CD4-positive, alpha-beta memory T cell (primary cell): ENCODE measurements around the gene COL19A1. TPM values are rescaled to one million over a fixed set of nuclear protein-coding genes. Genes with fewer than 3 reads are reported as not detected.

ENCODE experiments used
- CTCF ChIA-PET: fragments of 350-600 bp; sonication (Branson Sonifier 250); formaldehyde crosslinking; loops from one replicate; lab custom pipeline; 2021; ENCODE audit warnings: inconsistent platforms; ENCODE audit not compliant: partially characterized antibody; lab: Charles Lee
- POLR2A ChIA-PET: fragments of 350-600 bp; sonication (Branson Sonifier 250); formaldehyde crosslinking; loops from one replicate; lab custom pipeline; 2021; ENCODE audit not compliant: partially characterized antibody; lab: Charles Lee
- DNase-seq, 5 donors: peaks; one replicate each; pipeline versions ENCODE4 v3.0.0 to v3.0.0-alpha.2; 2020 to 2022; ENCODE audit warnings: mixed read lengths in 1 of 5
- H3K27ac ChIP-seq: one replicate; pipeline ENCODE4 v1.7.0; 2013; ENCODE audit warnings: low read depth, low read length
- H3K27me3 ChIP-seq: 2 replicates; pipeline ENCODE4 v1.7.0; 2013; ENCODE audit warnings: mild to moderate bottlenecking, low read length, moderate library complexity; ENCODE audit not compliant: insufficient read depth
- H3K36me3 ChIP-seq: 2 replicates; pipeline ENCODE4 v1.7.0; 2013; ENCODE audit warnings: mild to moderate bottlenecking, low read length, moderate library complexity; ENCODE audit not compliant: insufficient read depth
- H3K4me1 ChIP-seq: 2 replicates; pipeline ENCODE4 v1.7.0; 2013; ENCODE audit warnings: mild to moderate bottlenecking, low read length, moderate library complexity; ENCODE audit not compliant: insufficient read depth
- H3K4me3 ChIP-seq, 2 donors: one replicate each; pipeline ENCODE4 v1.7.0; 2013; ENCODE audit warnings: low read length in 2 of 2, mild to moderate bottlenecking in 1 of 2
- H3K9me3 ChIP-seq, 2 donors: one replicate each; pipeline ENCODE4 v1.7.0; 2013; ENCODE audit warnings: low read length in 2 of 2, control low read depth in 1 of 2; ENCODE audit not compliant: control insufficient read depth in 1 of 2
- H3K27ac Mint-ChIP-seq, 7 donors: one replicate each; pipeline ENCODE4 v1.8.0; 2020 to 2021; ENCODE audit warnings: mixed read lengths in 7 of 7, mild to moderate bottlenecking in 6 of 7, inconsistent platforms in 3 of 7, moderate library complexity in 3 of 7
- H3K27me3 Mint-ChIP-seq, 2 donors: one replicate each; pipeline ENCODE4 v1.8.0; 2020 to 2021; ENCODE audit warnings: mixed read lengths in 2 of 2
- H3K36me3 Mint-ChIP-seq, 2 donors: one replicate each; pipeline ENCODE4 v1.8.0; 2020 to 2021; ENCODE audit warnings: mixed read lengths in 2 of 2, inconsistent platforms in 1 of 2, mild to moderate bottlenecking in 1 of 2
- H3K4me1 Mint-ChIP-seq, 4 donors: one replicate each; pipeline ENCODE4 v1.8.0; 2020 to 2021; ENCODE audit warnings: mixed read lengths in 4 of 4, mild to moderate bottlenecking in 1 of 4
- H3K4me3 Mint-ChIP-seq, 8 donors: one replicate each; pipeline ENCODE4 v1.8.0; 2020 to 2021; ENCODE audit warnings: mixed read lengths in 8 of 8, mild to moderate bottlenecking in 7 of 8, moderate library complexity in 6 of 8, inconsistent platforms in 3 of 8
- H3K9me3 Mint-ChIP-seq, 8 donors: one replicate each; pipeline ENCODE4 v1.8.0; 2020 to 2021; ENCODE audit warnings: mixed read lengths in 8 of 8, mild to moderate bottlenecking in 5 of 8, inconsistent platforms in 3 of 8, moderate library complexity in 1 of 8
- intact Hi-C: fragments of 100-400 bp; cut with micrococcal nuclease; formaldehyde crosslinking; loops from one replicate; pipeline ENCODE4 v1.15.1; 2023
- polyA plus RNA-seq, 2 donors: library from polyadenylated mRNA; unstranded; fragments of 300-500 nt; fragmentation: Illumina TruSeq; gene quantifications; one replicate each; pipeline ENCODE4 v1.2.3, GENCODE V29; 2021
- total RNA-seq, 2 experiments: library from RNA; stranded (reverse); gene quantifications; one replicate each; pipeline ENCODE4 v1.2.3, GENCODE V29; 2021

The COL19A1 gene
- total and polyA plus RNA-seq, 4 experiments from 2014 or later: 0.02 TPM; not detected in 3

DNA sequence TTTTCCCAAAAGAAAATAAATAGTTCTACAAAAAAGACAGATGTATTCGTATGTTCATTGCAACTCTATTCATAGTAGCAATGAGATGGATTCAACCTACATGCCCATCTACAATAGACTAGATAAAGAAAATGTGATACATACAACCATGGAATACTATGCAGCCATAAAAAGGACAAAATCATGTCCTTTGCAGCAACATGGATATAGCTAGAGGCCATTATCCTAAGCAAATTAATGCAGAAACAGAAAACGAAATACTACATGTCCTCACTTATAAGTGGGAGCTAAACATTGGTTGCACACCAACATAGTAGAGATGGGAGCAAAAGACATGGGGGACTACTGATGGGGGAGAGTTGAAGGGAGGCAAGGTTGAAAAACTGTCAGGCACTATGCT, 278.8 kb downstream of the COL19A1 start:
- H3K9me3 ChIP-seq: no peaks in the 10 kb centered on the region
- no peak overlapping the region for H3K4me3 ChIP-seq
- no peak overlapping the region for H3K4me3 Mint-ChIP-seq
- no peak overlapping the region for H3K27ac Mint-ChIP-seq
- H3K27ac ChIP-seq: no peak overlapping the region
- ChIA-PET POLR2A (no interaction called here), CTCF (no interaction called here)
- no peaks in the 10 kb centered on the region for H3K36me3 Mint-ChIP-seq
- no peak for DNase-seq
- H3K27me3 ChIP-seq: no peaks in the 10 kb centered on the region
- H3K36me3 ChIP-seq: no peaks in the 10 kb centered on the region
- intact Hi-C loops: no loop called here
- no peaks in the 10 kb centered on the region for H3K4me1 ChIP-seq
- H3K27me3 Mint-ChIP-seq: peaks cover 2 to 7% of the 10 kb centered on the region in 2 donors
- peaks cover 0 to 4% (median under 1%) of the 10 kb centered on the region in 8 donors for H3K9me3 Mint-ChIP-seq
- H3K4me1 Mint-ChIP-seq: no peaks in the 10 kb centered on the region

DNA sequence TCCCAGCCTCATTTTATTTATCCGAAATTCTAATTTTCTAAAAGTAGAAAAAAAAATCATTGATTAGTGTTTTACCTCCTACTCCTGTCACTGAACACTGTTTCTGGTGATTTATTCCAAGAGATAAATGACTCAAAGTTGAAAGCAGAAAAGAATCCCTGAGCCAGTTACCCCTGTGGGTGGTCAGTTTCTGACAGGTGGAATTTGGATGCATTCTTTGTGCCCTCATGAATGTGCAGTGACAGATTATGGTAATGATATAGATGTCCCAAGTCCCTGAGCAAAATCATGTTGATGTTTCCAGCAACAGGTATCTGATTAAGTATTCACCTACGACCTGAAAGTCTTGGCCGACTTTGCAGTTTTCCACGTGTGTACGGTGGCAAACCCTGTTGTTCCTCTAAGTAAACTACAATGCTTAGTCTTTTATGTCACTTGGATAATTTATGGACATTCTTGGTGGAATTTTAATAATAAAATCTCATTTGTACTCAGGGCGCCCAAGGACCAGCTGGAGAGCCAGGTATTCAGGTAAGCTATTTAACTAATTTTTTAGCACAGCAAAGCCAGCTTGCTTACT, 282.9 kb downstream of the COL19A1 start:
- CTCF ChIA-PET: no interaction called here
- H3K9me3 ChIP-seq: no peaks in the 10 kb centered on the region
- no peak overlapping the region for H3K27ac ChIP-seq
- POLR2A ChIA-PET: no interaction called here
- Mint-ChIP-seq H3K36me3 (no peaks in the 10 kb centered on the region), H3K4me1 (no peaks in the 10 kb centered on the region), H3K27ac (no peak overlapping the region), H3K27me3 (peaks cover 0 to 3% of the 10 kb centered on the region in 2 donors), H3K4me3 (no peak overlapping the region), H3K9me3 (peaks cover 0 to 4% (median 0%) of the 10 kb centered on the region in 8 donors)
- intact Hi-C loops: no loop called here
- H3K4me3 ChIP-seq: no peak overlapping the region
- no peaks in the 10 kb centered on the region for H3K4me1 ChIP-seq
- H3K27me3 ChIP-seq: no peaks in the 10 kb centered on the region
- H3K36me3 ChIP-seq: no peaks in the 10 kb centered on the region
- DNase-seq: no peak

DNA sequence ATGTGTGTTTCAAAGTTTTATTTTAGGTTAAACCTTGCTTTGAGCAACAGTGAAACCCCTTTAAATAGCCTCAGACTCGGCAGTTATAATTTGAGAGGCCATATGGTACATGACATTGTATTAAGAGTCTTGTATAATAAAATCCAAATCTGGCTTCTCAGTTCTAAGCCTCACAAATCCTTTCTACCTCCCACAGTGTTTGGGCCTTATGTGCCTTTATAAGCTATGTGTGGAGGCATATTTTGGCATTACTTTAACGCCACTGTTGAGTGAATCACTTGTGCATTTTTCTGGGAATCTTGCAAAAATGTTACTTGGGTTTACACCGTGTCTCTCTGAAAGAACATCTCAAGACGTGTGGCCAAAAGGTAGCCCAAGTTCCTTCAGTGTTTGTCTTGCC, 284.2 kb downstream of the COL19A1 start:
- H3K27ac Mint-ChIP-seq: no peak overlapping the region
- ChIA-PET CTCF (no interaction called here), POLR2A (no interaction called here)
- no peaks in the 10 kb centered on the region for H3K36me3 ChIP-seq
- H3K9me3 Mint-ChIP-seq: no peaks in the 10 kb centered on the region
- no peaks in the 10 kb centered on the region for H3K27me3 ChIP-seq
- H3K4me1 ChIP-seq: no peaks in the 10 kb centered on the region
- no peaks in the 10 kb centered on the region for H3K4me1 Mint-ChIP-seq
- intact Hi-C loops: no loop called here
- H3K27me3 Mint-ChIP-seq: no peaks in the 10 kb centered on the region
- no peak overlapping the region for H3K4me3 ChIP-seq
- no peak overlapping the region for H3K27ac ChIP-seq
- H3K36me3 Mint-ChIP-seq: no peaks in the 10 kb centered on the region
- no peaks in the 10 kb centered on the region for H3K9me3 ChIP-seq
- no peak for DNase-seq
- H3K4me3 Mint-ChIP-seq: no peak overlapping the region

DNA sequence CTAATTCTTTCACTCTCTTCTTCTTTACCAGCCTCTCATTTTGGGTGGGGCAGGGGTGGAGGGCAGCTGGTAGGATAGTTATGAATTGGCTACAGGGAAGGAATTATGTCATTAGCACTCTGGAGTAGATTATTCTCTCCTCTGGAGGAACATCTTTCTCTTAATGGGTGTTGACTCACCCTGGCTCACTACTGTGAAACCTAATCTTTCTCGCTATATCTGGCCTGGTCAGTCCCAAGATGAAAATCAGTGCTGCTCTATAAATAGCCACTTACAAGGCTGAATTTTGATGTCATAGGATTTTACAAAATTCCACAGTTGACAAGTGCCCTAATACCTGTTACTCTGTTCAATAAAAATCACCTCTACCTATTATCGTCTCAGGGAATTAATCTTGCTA, 285.3 kb downstream of the COL19A1 start:
- CTCF ChIA-PET: no interaction called here
- intact Hi-C loops: no loop called here
- H3K4me1 Mint-ChIP-seq: no peaks in the 10 kb centered on the region

DNA sequence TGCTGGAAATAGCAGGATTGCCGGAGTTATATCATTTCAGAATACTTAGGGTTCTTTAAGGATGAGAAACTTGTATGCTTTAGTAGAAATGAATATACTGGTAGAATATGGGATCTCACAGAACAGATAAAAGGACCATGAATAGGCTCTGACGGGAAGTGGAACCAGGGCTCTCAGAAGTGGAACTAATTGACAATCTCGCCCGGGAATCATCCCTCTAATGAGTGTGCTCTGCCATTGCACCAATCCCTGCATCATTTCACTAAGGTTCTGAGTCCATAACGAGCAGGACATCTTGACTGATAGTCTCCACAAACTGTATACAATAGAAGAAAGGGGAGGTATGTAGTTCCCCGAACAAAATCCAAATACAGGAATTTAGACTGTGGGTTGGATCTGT, 286.4 kb downstream of the COL19A1 start:
- Histone ChIP-seq H3K27me3 (no peaks in the 10 kb centered on the region), H3K36me3 (no peaks in the 10 kb centered on the region), H3K4me1 (no peaks in the 10 kb centered on the region), H3K4me3 (no peak overlapping the region), H3K27ac (no peak overlapping the region), H3K9me3 (no peaks in the 10 kb centered on the region)
- H3K27me3 Mint-ChIP-seq: peaks cover under 1 to 2% of the 10 kb centered on the region in 2 donors
- CTCF ChIA-PET: no interaction called here
- H3K27ac Mint-ChIP-seq: no peak overlapping the region
- no peaks in the 10 kb centered on the region for H3K9me3 Mint-ChIP-seq
- H3K4me1 Mint-ChIP-seq: no peaks in the 10 kb centered on the region
- no peak for DNase-seq
- POLR2A ChIA-PET: no interaction called here
- H3K4me3 Mint-ChIP-seq: no peak overlapping the region
- no peaks in the 10 kb centered on the region for H3K36me3 Mint-ChIP-seq
- intact Hi-C loops: no loop called here

More for the DNA sequence above, 285.3 kb downstream of the COL19A1 start:
- H3K9me3 ChIP-seq: no peaks in the 10 kb centered on the region
- no peak overlapping the region for H3K4me3 ChIP-seq
- DNase-seq: no peak
- Mint-ChIP-seq H3K36me3 (no peaks in the 10 kb centered on the region), H3K27ac (no peak overlapping the region), H3K27me3 (peaks cover 0 to 2% of the 10 kb centered on the region in 2 donors), H3K4me3 (no peak overlapping the region), H3K9me3 (no peaks in the 10 kb centered on the region)
- H3K4me1 ChIP-seq: no peaks in the 10 kb centered on the region
- H3K36me3 ChIP-seq: no peaks in the 10 kb centered on the region
- POLR2A ChIA-PET: no interaction called here
- H3K27ac ChIP-seq: no peak overlapping the region
- H3K27me3 ChIP-seq: no peaks in the 10 kb centered on the region

DNA sequence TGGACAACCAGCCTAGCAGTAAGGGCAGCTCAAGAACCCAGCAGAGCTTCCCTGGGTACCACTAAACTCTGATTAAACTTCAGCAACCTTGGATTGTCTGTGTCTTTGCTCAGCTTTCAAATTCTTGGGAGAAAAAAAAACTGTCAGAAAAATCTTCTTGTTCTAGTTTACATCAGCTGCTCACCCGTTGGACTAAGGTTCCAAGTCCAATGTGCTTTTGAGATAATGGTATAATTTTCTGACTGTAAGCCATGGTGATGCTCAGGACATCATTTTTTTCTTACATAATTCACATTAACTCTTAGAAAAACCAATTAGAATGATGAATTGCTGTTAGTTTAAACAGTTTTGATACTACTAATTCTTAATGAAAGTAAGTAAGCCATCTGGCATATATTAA, 290.7 kb downstream of the COL19A1 start:
- Mint-ChIP-seq H3K4me1 (no peaks in the 10 kb centered on the region), H3K27ac (no peak overlapping the region), H3K36me3 (no peaks in the 10 kb centered on the region), H3K4me3 (no peak overlapping the region), H3K9me3 (no peaks in the 10 kb centered on the region), H3K27me3 (peaks cover 3 to 7% of the 10 kb centered on the region in 2 donors)
- CTCF ChIA-PET: no interaction called here
- H3K27ac ChIP-seq: no peak overlapping the region
- no peaks in the 10 kb centered on the region for H3K4me1 ChIP-seq
- POLR2A ChIA-PET: no interaction called here
- H3K9me3 ChIP-seq: no peaks in the 10 kb centered on the region
- no peak overlapping the region for H3K4me3 ChIP-seq
- H3K36me3 ChIP-seq: no peaks in the 10 kb centered on the region
- intact Hi-C loops: no loop called here
- DNase-seq: no peak
- H3K27me3 ChIP-seq: no peaks in the 10 kb centered on the region

DNA sequence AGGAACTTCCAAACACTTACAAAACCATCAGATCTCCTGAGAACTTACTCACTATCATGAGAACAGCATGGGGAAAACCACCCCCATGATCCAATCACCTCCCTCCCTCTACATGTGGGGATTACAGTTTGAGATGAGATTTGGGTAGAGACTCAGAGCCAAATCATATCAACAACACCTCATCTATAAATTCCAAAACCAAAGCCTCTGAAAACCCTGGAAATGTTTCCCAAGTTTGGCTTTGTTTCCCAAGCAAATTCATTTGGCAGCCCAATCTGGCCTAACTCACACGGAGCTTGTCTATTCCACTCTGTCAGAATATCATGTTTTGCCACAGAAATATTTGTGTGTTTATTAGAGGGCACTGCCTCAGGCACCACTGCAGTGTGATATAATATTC, 293.9 kb downstream of the COL19A1 start:
- CTCF ChIA-PET: no interaction called here
- H3K27ac Mint-ChIP-seq: no peak overlapping the region
- no peak overlapping the region for H3K4me3 ChIP-seq
- no peaks in the 10 kb centered on the region for H3K27me3 ChIP-seq
- H3K4me1 ChIP-seq: no peaks in the 10 kb centered on the region
- POLR2A ChIA-PET: no interaction called here
- H3K36me3 ChIP-seq: no peaks in the 10 kb centered on the region
- H3K27ac ChIP-seq: no peak overlapping the region
- DNase-seq: no peak
- no peaks in the 10 kb centered on the region for H3K36me3 Mint-ChIP-seq
- H3K4me3 Mint-ChIP-seq: no peak overlapping the region
- no peaks in the 10 kb centered on the region for H3K9me3 ChIP-seq
- H3K4me1 Mint-ChIP-seq: no peaks in the 10 kb centered on the region
- intact Hi-C loops: no loop called here
- H3K27me3 Mint-ChIP-seq: peaks cover 4 to 12% of the 10 kb centered on the region in 2 donors
- peaks cover 0 to 5% (median 0%) of the 10 kb centered on the region in 8 donors for H3K9me3 Mint-ChIP-seq

DNA sequence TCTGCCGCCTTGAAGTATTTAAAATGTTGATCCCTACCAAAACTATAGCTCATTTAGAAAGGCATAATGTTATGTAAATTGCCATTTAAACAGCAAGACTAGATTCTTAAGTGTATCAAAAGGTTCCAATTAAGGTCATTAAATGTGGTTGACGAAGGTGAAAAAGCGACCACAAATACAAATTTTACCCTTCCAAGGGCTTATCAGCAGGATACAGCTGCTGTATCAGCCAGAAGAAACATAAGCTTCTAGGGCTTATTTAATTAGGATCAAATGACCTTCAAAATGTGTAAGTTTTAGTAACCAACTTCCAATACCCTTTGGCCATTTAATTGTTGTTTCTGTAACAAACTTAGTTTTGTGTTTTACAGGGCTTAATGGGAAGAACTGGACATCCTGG, 296.6 kb downstream of the COL19A1 start:
- H3K4me1 ChIP-seq: no peaks in the 10 kb centered on the region
- intact Hi-C loops: no loop called here
- Mint-ChIP-seq H3K4me3 (no peak overlapping the region), H3K4me1 (peaks cover 0 to 6% (median 3%) of the 10 kb centered on the region in 4 donors), H3K36me3 (no peaks in the 10 kb centered on the region), H3K27ac (no peak overlapping the region), H3K27me3 (peaks cover 16 to 25% of the 10 kb centered on the region in 2 donors), H3K9me3 (peaks cover 0 to 5% (median 0%) of the 10 kb centered on the region in 8 donors)
- H3K27me3 ChIP-seq: no peaks in the 10 kb centered on the region
- ChIA-PET POLR2A (no interaction called here), CTCF (no interaction called here)
- no peak for DNase-seq
- H3K9me3 ChIP-seq: no peaks in the 10 kb centered on the region
- H3K27ac ChIP-seq: no peak overlapping the region
- H3K4me3 ChIP-seq: no peak overlapping the region
- H3K36me3 ChIP-seq: no peaks in the 10 kb centered on the region
